ENCODE measurements around the gene CLEC10A. TPM values are rescaled to one million over a fixed set of nuclear protein-coding genes. Genes with fewer than 3 reads are reported as not detected.

Gene CLEC10A
- total and polyA plus RNA-seq, 2 donors (not counting 3 experiments of a cell fraction or from before 2014, with no cell fraction given): 0.14 TPM; not detected in 1

DNA sequence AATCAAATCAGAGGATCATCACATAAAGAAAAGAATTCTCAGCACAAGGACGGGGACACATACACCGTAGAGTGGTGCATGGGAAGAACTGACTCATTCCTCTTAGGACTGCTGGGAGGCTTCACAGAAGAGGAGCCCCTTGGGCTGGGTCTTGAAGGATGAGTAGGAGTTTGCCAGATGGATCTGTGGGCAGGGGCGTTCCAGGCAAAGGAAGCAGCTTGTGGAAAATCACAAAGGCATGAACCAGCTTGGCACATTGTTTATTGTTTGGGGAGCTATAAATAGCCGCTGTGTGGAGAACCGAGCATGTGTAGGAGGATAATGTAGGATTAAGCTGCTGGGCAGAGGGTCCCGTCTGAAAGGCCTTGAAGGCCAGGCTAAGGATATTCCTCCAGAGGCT lies 31.1 kb downstream of the CLEC10A start:
- Histone ChIP-seq H2AFZ (ENCODE audit: low read depth, low read length) (peak overlapping the region; percentile 17), H3K9me1 (replicated peaks; ENCODE audit: control insufficient read depth, extremely low read depth, insufficient read depth, low read length) (no peaks in the 10 kb centered on the region), H3K36me3 (ENCODE audit: control insufficient read depth in 2 of 2, extremely low read depth in 1 of 2, insufficient read depth in 2 of 2, low read length in 2 of 2) (no peaks in the 10 kb centered on the region), H3K27ac (ENCODE audit: insufficient read depth, low read depth, low read length) (no peak overlapping the region), H3K4me3 (replicated peaks in 1 of 3; ENCODE audit: insufficient read depth in 1 of 3, low read depth in 1 of 3, low read length in 3 of 3) (no peak overlapping the region), H3K9ac (replicated peaks; ENCODE audit: extremely low read depth, insufficient read depth, low read length) (no peak overlapping the region), H3K27me3 (ENCODE audit: control insufficient read depth in 2 of 2, insufficient read depth in 2 of 2, low read length in 2 of 2) (no peaks in the 10 kb centered on the region), H3K4me1 (ENCODE audit: control insufficient read depth, extremely low read depth, insufficient read depth, low read length) (peaks cover 13% of the 10 kb centered on the region), H4K20me1 (replicated peaks; ENCODE audit: control insufficient read depth, extremely low read depth, insufficient read depth, low read length) (no peaks in the 10 kb centered on the region), H3K9me3 (replicated peaks; ENCODE audit: control insufficient read depth, insufficient read depth, low read length) (no peaks in the 10 kb centered on the region), H3K79me2 (ENCODE audit: control insufficient read depth, insufficient read depth, low read length) (no peaks in the 10 kb centered on the region), H3K4me2 (ENCODE audit: insufficient read depth, low read length) (no peak overlapping the region)
- DNase-seq (ENCODE audit: low read depth, low spot score) (no peak), FAIRE-seq (no peak)
- dilution Hi-C loops (cut with MboI; ENCODE audit: extremely low pct_ligation_motif_present, low sequenced_read_pairs) (no loop called here), intact Hi-C loops (cut with micrococcal nuclease) (no loop called here)
- no peak for TF ChIP-seq EZH2 (IDR thresholded peaks at IDR 0.05; ENCODE audit: borderline replicate concordance, low read depth, low read length, severe bottlenecking)
- TF ChIP-seq FOS (IDR thresholded peaks at IDR 0.05; ENCODE audit: borderline replicate concordance, insufficient read depth, low read length): no peak
- TF ChIP-seq POLR2A (IDR thresholded peaks at IDR 0.05; ENCODE audit: low read depth, low read length): no peak
- TF ChIP-seq, protein P1, sequence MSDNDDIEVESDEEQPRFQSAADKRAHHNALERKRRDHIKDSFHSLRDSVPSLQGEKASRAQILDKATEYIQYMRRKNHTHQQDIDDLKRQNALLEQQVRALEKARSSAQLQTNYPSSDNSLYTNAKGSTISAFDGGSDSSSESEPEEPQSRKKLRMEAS (IDR thresholded peaks at IDR 0.05; ENCODE audit: insufficient read depth, insufficient read length): no peak
- TF ChIP-seq MYC (IDR thresholded peaks at IDR 0.05; ENCODE audit: low read depth, low read length): no peak
- TF ChIP-seq JUN (IDR thresholded peaks at IDR 0.05; ENCODE audit: borderline replicate concordance, insufficient read depth, insufficient read length, low read depth): no peak
- no peak for TF ChIP-seq POLR2AphosphoS5 (IDR thresholded peaks at IDR 0.05; ENCODE audit: insufficient read depth, low read depth, low read length)
- TF ChIP-seq GATA2 (IDR thresholded peaks at IDR 0.05; ENCODE audit: insufficient read depth, insufficient read length, low read depth, low read length): no peak
- TF ChIP-seq, protein P2, sequence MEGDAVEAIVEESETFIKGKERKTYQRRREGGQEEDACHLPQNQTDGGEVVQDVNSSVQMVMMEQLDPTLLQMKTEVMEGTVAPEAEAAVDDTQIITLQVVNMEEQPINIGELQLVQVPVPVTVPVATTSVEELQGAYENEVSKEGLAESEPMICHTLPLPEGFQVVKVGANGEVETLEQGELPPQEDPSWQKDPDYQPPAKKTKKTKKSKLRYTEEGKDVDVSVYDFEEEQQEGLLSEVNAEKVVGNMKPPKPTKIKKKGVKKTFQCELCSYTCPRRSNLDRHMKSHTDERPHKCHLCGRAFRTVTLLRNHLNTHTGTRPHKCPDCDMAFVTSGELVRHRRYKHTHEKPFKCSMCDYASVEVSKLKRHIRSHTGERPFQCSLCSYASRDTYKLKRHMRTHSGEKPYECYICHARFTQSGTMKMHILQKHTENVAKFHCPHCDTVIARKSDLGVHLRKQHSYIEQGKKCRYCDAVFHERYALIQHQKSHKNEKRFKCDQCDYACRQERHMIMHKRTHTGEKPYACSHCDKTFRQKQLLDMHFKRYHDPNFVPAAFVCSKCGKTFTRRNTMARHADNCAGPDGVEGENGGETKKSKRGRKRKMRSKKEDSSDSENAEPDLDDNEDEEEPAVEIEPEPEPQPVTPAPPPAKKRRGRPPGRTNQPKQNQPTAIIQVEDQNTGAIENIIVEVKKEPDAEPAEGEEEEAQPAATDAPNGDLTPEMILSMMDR (IDR thresholded peaks at IDR 0.05; ENCODE audit: extremely low read depth in 1 of 2, insufficient read depth in 1 of 2, low read depth in 1 of 2, low read length in 2 of 2): no peak
- CTCF ChIA-PET: interaction anchor here (0.8 to 5.9 kb wide), 12 partner anchors 8 to 248 kb away, joined by 3 to 223 read pairs (median 3); no protein-coding TSS in a partner anchor
- POLR2A ChIA-PET: no interaction called here
- BruUV-seq (replicated peaks): no TSS peak

All from endothelial cell of umbilical vein (primary cell).